SK-N-SH (cell line): ENCODE data around the gene RHOT2. TPM values are rescaled to one million over a fixed set of nuclear protein-coding genes. Genes with fewer than 3 reads are reported as not detected.

ENCODE experiments used
- CTCF ChIA-PET: fragments of 300-600, 350-600 bp; formaldehyde crosslinking; extraction: SDS; loops from one replicate; lab custom pipeline; 2021; lab: Yijun Ruan, JAX
- POLR2A ChIA-PET: fragments of 350-600 bp; sonication (Branson Sonifier 250); formaldehyde crosslinking; extraction: SDS; loops from one replicate; lab custom pipeline; 2020; ENCODE audit warnings: antibody characterized with exemption, inconsistent platforms; lab: Yijun Ruan, JAX
- DNase-seq: peaks from one replicate; pipeline ENCODE4 v3.0.0; 2012
- H2AFZ ChIP-seq: fragments of 200-600 bp; sonication (generic); 2 replicates; pipeline ENCODE4 v1.8.1; 2016; ENCODE audit warnings: antibody characterized with exemption, mild to moderate bottlenecking, low read depth
- H3F3A ChIP-seq: fragments of 200-600 bp; sonication (generic); replicated peaks from 2 replicates; pipeline ENCODE3; 2016; ENCODE audit warnings: antibody characterized with exemption, mild to moderate bottlenecking; ENCODE audit not compliant: insufficient read depth
- H3K27ac ChIP-seq, 2 experiments: fragments of 200-500 bp in 1 of 2; fragments of 200-600 bp in 1 of 2; sonication (Bioruptor generic) in 1 of 2; sonication (generic), shearing (Covaris generic) in 1 of 2; 2 replicates each; pipeline versions ENCODE4 v1.5.1 to v1.6.1; 2014 to 2016; ENCODE audit warnings: low read depth in 2 of 2, inconsistent platforms in 1 of 2, low read length in 1 of 2, mild to moderate bottlenecking in 1 of 2, mixed read lengths in 1 of 2
- H3K27me3 ChIP-seq: fragments of 200-600 bp; sonication (generic), shearing (Covaris generic); 2 replicates; pipeline ENCODE4 v1.6.1; 2016; ENCODE audit warnings: mixed run types; ENCODE audit not compliant: insufficient read depth
- H3K36me3 ChIP-seq, 2 experiments: fragments of 200-500 bp in 1 of 2; fragments of 200-600 bp in 1 of 2; sonication (Bioruptor generic) in 1 of 2; sonication (generic) in 1 of 2; replicated peaks in 1 of 2; 2 replicates each; pipeline versions ENCODE3 to v1.5.1; 2014 to 2016; ENCODE audit warnings: low read length in 1 of 2, mild to moderate bottlenecking in 1 of 2; ENCODE audit not compliant: insufficient read depth in 2 of 2, control insufficient read depth in 1 of 2
- H3K4me1 ChIP-seq, 2 experiments: fragments of 200-500 bp in 1 of 2; fragments of 200-600 bp in 1 of 2; sonication (Bioruptor generic) in 1 of 2; sonication (generic), shearing (Covaris generic) in 1 of 2; 2 replicates each; pipeline versions ENCODE4 v1.5.1 to v1.6.1; 2014 to 2016; ENCODE audit warnings: low read depth in 1 of 2, low read length in 1 of 2, mixed run types in 1 of 2; ENCODE audit not compliant: insufficient read depth in 2 of 2, control insufficient read depth in 1 of 2
- H3K4me2 ChIP-seq: fragments of 200-600 bp; sonication (generic), shearing (Covaris generic); 2 replicates; pipeline ENCODE4 v1.6.1; 2017; ENCODE audit warnings: mixed run types
- H3K4me3 ChIP-seq, 2 experiments: fragments of 200-500 bp in 1 of 2; fragments of 200-600 bp in 1 of 2; sonication (Bioruptor generic) in 1 of 2; sonication (generic), shearing (Covaris generic) in 1 of 2; 2 replicates each; pipeline versions ENCODE4 v1.5.1 to v1.8.1; 2014 to 2016; ENCODE audit warnings: low read depth in 2 of 2, inconsistent platforms in 1 of 2, low read length in 1 of 2, mild to moderate bottlenecking in 1 of 2, mixed read lengths in 1 of 2, moderate library complexity in 1 of 2
- H3K79me2 ChIP-seq: fragments of 200-600 bp; sonication (generic); 2 replicates; pipeline ENCODE4 v1.8.1; 2017; ENCODE audit warnings: mild to moderate bottlenecking; ENCODE audit not compliant: insufficient read depth
- H3K9ac ChIP-seq: fragments of 200-600 bp; sonication (generic); 2 replicates; pipeline ENCODE4 v1.6.1; 2017; ENCODE audit warnings: mixed run types
- H3K9me2 ChIP-seq: fragments of 200-600 bp; sonication (generic); 2 replicates; pipeline ENCODE4 v1.6.1; 2017; ENCODE audit warnings: mixed run types
- H3K9me3 ChIP-seq: fragments of 200-600 bp; sonication (generic); 2 replicates; pipeline ENCODE4 v1.6.1; 2017; ENCODE audit warnings: mixed run types, mild to moderate bottlenecking, moderate library complexity
- H4K20me1 ChIP-seq: fragments of 200-600 bp; sonication (generic); 2 replicates; pipeline ENCODE4 v1.6.1; 2017; ENCODE audit warnings: mild to moderate bottlenecking, mixed run types; ENCODE audit not compliant: insufficient read depth
- EZH2phosphoT487 ChIP-seq: fragments of 200-600 bp; sonication (generic); IDR thresholded peaks from 2 replicates; pipeline ENCODE4 v1.6.1; 2017; ENCODE audit warnings: low read depth, mixed run types, mild to moderate bottlenecking, antibody characterized with exemption, moderate library complexity, borderline replicate concordance
- FOSL2 ChIP-seq: IDR thresholded peaks from 2 replicates; pipeline ENCODE4 v1.4.0; 2012; ENCODE audit warnings: low read depth, mild to moderate bottlenecking, moderate library complexity, borderline replicate concordance
- GABPA ChIP-seq: IDR thresholded peaks from 2 replicates; pipeline ENCODE4 v1.4.0; 2012; ENCODE audit warnings: low read depth, mild to moderate bottlenecking
- GATA2 ChIP-seq: sonication (generic); formaldehyde crosslinking; IDR thresholded peaks from 2 replicates; pipeline ENCODE4 v1.5.0; 2020; ENCODE audit warnings: mild to moderate bottlenecking, missing genetic modification reagents
- JUND ChIP-seq: IDR thresholded peaks from 2 replicates; pipeline ENCODE4 v1.4.0; 2012
- NFIC ChIP-seq: IDR thresholded peaks from 2 replicates; pipeline ENCODE4 v1.4.0; 2012; ENCODE audit warnings: borderline replicate concordance
- RAD21 ChIP-seq: IDR thresholded peaks from 2 replicates; pipeline ENCODE4 v1.6.1; 2012; ENCODE audit warnings: mild to moderate bottlenecking, low read length
- RFX5 ChIP-seq: IDR thresholded peaks from 2 replicates; pipeline ENCODE4 v1.6.1; 2012; ENCODE audit warnings: mild to moderate bottlenecking, improper control_type of control experiment, low read length
- TAF1 ChIP-seq: IDR thresholded peaks from 2 replicates; pipeline ENCODE4 v1.6.1; 2012; ENCODE audit warnings: low read depth, mild to moderate bottlenecking, low read length, moderate library complexity, borderline replicate concordance
- USF2 ChIP-seq: fragments of 150-350 bp; IDR thresholded peaks from 2 replicates; pipeline ENCODE4 v1.6.1; 2017; ENCODE audit warnings: antibody characterized with exemption, low read length, low read depth, borderline replicate concordance
- ZBTB33 ChIP-seq: IDR thresholded peaks from 2 replicates; pipeline ENCODE4 v1.4.0; 2012; ENCODE audit warnings: low read depth, borderline replicate concordance
- WGBS: methylation state at CpG from one replicate; pipeline ENCODE4 v1.1.6; 2017; ENCODE audit warnings: low lambda C conversion rate; 5-methylcytosine and 5-hydroxymethylcytosine counted together
- polyA plus RNA-seq, 3 experiments: library from polyadenylated mRNA; depleted of rRNA; stranded (reverse); fragments of >200 nt; gene quantifications; 2 replicates each; pipeline ENCODE4 v1.2.3, GENCODE V29; 2012
- TF ChIP-seq, protein P1 (sequence below): IDR thresholded peaks from 2 replicates; pipeline ENCODE4 v1.6.1; 2012; ENCODE audit warnings: mild to moderate bottlenecking, low read depth, low read length, moderate library complexity

RHOT2 gene
- polyA plus RNA-seq, 1 of the 3 experiments (the other 2 are of a cell fraction) = 229 TPM

DNA sequence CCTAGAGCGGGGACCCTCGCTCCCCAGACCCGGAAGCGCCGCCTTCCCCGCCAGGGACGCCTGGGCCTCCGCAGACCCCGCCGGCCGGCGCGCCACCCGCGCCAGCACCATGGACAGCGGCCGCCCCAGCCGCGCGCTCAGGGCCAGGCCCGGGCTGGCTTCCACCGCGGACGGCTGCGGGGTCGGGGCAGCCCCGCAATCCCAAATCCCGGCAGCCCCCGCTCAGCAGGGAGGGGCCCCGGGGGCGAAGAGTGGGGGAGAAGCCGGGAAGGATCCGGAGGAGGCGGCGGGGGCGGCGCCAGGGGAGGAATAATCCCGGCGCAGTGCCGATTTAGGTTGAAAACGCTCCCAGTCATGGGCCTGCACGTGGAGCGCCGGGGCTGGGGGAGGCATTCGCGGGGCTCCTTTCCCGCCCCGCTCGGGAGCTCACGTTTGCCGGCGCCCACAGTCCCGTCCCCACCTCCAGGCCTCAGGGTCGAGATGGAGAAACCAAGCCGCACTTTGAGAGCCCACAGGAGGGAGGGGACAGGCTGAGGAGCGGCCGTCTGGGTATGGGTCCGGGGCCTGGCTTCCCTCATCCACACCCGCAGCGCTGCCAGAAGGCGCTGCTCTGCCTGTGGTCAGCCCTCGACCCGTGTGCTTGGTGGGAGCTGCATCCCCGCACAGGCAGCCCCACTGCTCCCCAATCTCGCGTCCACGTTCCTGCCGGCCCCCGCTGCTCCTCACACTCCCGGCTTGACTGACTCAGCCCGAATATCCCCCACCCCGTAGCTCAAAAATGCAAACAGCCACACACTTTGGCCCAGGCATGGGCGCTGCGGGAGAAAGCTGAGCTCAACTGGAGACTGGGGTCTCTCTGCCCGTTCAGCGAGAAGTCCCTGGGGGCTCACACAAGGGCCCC is 33.0 kb downstream of the RHOT2 start:
- peaks cover 67% of the 10 kb centered on the region for H3K79me2 ChIP-seq
- H3F3A ChIP-seq = no peaks in the 10 kb centered on the region
- no peaks in the 10 kb centered on the region for H3K36me3 ChIP-seq
- H3K9me2 ChIP-seq = no peaks in the 10 kb centered on the region
- no peak overlapping the region for H3K9ac ChIP-seq
- no peak overlapping the region for H3K4me3 ChIP-seq
- peaks cover 4 to 12% of the 10 kb centered on the region in 2 experiments; a peak in 1 of 4 replicates for H3K4me1 ChIP-seq
- H4K20me1 ChIP-seq = peaks cover 59% of the 10 kb centered on the region
- ChIA-PET CTCF (interaction anchor here (1.1 kb wide), 2 partner anchors 10 to 356 kb away, joined by 4 read pairs; no protein-coding TSS in a partner anchor), POLR2A (no interaction called here)
- DNase-seq = no peak
- H3K4me2 ChIP-seq = no peak overlapping the region
- TF ChIP-seq GATA2 (CRISPR knock-in tag) (no peak), ZBTB33 (no peak), JUND (no peak), USF2 (no peak)
- TF ChIP-seq, protein P1, sequence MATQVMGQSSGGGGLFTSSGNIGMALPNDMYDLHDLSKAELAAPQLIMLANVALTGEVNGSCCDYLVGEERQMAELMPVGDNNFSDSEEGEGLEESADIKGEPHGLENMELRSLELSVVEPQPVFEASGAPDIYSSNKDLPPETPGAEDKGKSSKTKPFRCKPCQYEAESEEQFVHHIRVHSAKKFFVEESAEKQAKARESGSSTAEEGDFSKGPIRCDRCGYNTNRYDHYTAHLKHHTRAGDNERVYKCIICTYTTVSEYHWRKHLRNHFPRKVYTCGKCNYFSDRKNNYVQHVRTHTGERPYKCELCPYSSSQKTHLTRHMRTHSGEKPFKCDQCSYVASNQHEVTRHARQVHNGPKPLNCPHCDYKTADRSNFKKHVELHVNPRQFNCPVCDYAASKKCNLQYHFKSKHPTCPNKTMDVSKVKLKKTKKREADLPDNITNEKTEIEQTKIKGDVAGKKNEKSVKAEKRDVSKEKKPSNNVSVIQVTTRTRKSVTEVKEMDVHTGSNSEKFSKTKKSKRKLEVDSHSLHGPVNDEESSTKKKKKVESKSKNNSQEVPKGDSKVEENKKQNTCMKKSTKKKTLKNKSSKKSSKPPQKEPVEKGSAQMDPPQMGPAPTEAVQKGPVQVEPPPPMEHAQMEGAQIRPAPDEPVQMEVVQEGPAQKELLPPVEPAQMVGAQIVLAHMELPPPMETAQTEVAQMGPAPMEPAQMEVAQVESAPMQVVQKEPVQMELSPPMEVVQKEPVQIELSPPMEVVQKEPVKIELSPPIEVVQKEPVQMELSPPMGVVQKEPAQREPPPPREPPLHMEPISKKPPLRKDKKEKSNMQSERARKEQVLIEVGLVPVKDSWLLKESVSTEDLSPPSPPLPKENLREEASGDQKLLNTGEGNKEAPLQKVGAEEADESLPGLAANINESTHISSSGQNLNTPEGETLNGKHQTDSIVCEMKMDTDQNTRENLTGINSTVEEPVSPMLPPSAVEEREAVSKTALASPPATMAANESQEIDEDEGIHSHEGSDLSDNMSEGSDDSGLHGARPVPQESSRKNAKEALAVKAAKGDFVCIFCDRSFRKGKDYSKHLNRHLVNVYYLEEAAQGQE = peak; percentile 91
- TF ChIP-seq, all 33 proteins: peak for 1
- no peaks in the 10 kb centered on the region for H3K27me3 ChIP-seq
- 85% methylated on average over 20 of the region's 76 CpGs for WGBS
- no peak overlapping the region for H3K27ac ChIP-seq
- no peak overlapping the region for H2AFZ ChIP-seq
- H3K9me3 ChIP-seq = no peaks in the 10 kb centered on the region

DNA sequence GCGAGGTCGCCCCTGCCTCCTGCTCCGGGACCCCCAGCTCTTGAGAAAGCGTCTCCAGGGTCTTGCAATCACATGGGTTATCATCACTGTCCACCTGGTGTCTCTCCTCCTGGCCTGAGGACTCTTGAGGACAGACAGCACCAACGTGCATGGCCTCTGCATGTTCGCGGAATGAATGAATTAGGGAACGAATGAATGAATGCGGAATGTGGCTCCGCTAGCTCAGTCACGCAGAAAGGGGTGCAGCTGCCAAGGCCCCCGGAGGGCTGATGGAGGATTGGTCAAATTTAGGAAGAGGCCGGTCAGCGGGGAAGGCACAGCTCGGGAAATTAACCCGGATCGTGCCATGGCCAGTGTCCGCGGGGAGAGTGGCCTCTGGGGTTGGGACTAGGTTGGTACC is 34.4 kb downstream of the RHOT2 start:
- Histone ChIP-seq H3F3A (peaks cover 5% of the 10 kb centered on the region), H3K9ac (no peak overlapping the region), H3K79me2 (peaks cover 67% of the 10 kb centered on the region), H3K27ac (no peak overlapping the region), H4K20me1 (peaks cover 59% of the 10 kb centered on the region), H3K27me3 (no peaks in the 10 kb centered on the region), H3K9me3 (no peaks in the 10 kb centered on the region), H3K9me2 (no peaks in the 10 kb centered on the region), H3K4me3 (no peak overlapping the region), H3K4me1 (peaks cover 4 to 19% of the 10 kb centered on the region in 2 experiments; a peak in 1 of 4 replicates), H3K36me3 (no peaks in the 10 kb centered on the region), H2AFZ (no peak overlapping the region), H3K4me2 (no peak overlapping the region)
- CTCF ChIA-PET = interaction anchor here (0.8 to 22.4 kb wide), 9 partner anchors 8 to 355 kb away, joined by 3 to 358 read pairs (median 4); partner anchors contain the start of genes ANTKMT, CCDC78, HAGHL and METRN
- DNase-seq = no peak
- POLR2A ChIA-PET = interaction anchor here (0.6 kb wide), 1 partner anchor 48 kb away, joined by 3 read pairs; no protein-coding TSS in a partner anchor
- WGBS = 82% methylated on average over 19 of the region's 19 CpGs
- TF ChIP-seq TAF1 (no peak), NFIC (no peak), GABPA (no peak), EZH2phosphoT487 (no peak), RFX5 (no peak), RAD21 (no peak), FOSL2 (no peak)
- TF ChIP-seq, protein P1 = no peak
